K562 (cell line): ENCODE results near the gene DRGX. TPM values are rescaled to one million over a fixed set of nuclear protein-coding genes. Genes with fewer than 3 reads are reported as not detected.

Experiments
- ATAC-seq: fragments of 200-7000 bp; cut with Tn5 transposase; 3 replicates; pipeline ENCODE4 v1.9.1; 2020; ENCODE audit warnings: moderate library complexity
- BruUV-seq: library from RNA; stranded (reverse); fragments of 400-500 nt; replicated peaks from 2 replicates; lab custom pipeline; 2021; lab: Mats Ljungman, UMichigan
- CTCF ChIA-PET: fragments of 300-600 bp; formaldehyde crosslinking; extraction: SDS; loops from one replicate; lab custom pipeline; 2021; ENCODE audit warnings: low intra/inter-chr PET ratio; lab: Yijun Ruan, JAX
- POLR2A ChIA-PET: fragments of 300-600, 350-650 bp; sonication (Branson Sonifier 250); formaldehyde crosslinking; extraction: SDS; loops from one replicate; lab custom pipeline; 2021; ENCODE audit warnings: antibody characterized with exemption, inconsistent platforms; lab: Yijun Ruan, JAX
- DNase-seq, 4 experiments: peaks; one replicate each; pipeline versions ENCODE4 v3.0.0 to v3.0.0-alpha.2; 2011 to 2018; ENCODE audit warnings: low spot score in 3 of 4, mixed read lengths in 3 of 4; ENCODE audit errors: extremely low read depth in 1 of 4
- FAIRE-seq: peaks from 2 replicates; lab custom pipeline; 2011; peaks lifted over from hg19 to GRCh38; lab: Jason Lieb, UNC
- H2AFZ ChIP-seq: 2 replicates; pipeline ENCODE4 v1.6.0; 2011; ENCODE audit warnings: low read depth, low read length, control low read depth, inconsistent platforms
- H3K27ac ChIP-seq: fragments of 200-600 bp; 3 replicates; pipeline ENCODE4 v1.8.0; 2011; ENCODE audit warnings: low read depth, mild to moderate bottlenecking, control low read depth, inconsistent platforms, low read length, moderate library complexity, mixed read lengths; ENCODE audit errors: extremely low read depth
- H3K27me3 ChIP-seq, 2 experiments: fragments of 300-600 bp in 1 of 2; 2 replicates in 1 of 2; 3 replicates in 1 of 2; pipeline versions ENCODE4 v1.6.0 to v1.8.0; 2011; ENCODE audit warnings: inconsistent platforms in 2 of 2, low read length in 2 of 2, mild to moderate bottlenecking in 1 of 2, mixed read lengths in 1 of 2, moderate library complexity in 1 of 2; ENCODE audit not compliant: control insufficient read depth in 2 of 2, insufficient read depth in 2 of 2
- H3K36me3 ChIP-seq: fragments of 300-600 bp; 3 replicates; pipeline ENCODE4 v1.8.0; 2011; ENCODE audit warnings: mild to moderate bottlenecking, low read length, inconsistent platforms; ENCODE audit not compliant: control insufficient read depth, insufficient read depth
- H3K4me1 ChIP-seq, 2 experiments: fragments of 200-600 bp in 1 of 2; replicated peaks in 1 of 2; 2 replicates in 1 of 2; 3 replicates in 1 of 2; pipeline versions ENCODE4 v1.5.1 to v1.8.0; 2011; ENCODE audit warnings: inconsistent platforms in 2 of 2, low read length in 2 of 2, mild to moderate bottlenecking in 1 of 2, mixed read lengths in 1 of 2, moderate library complexity in 1 of 2; ENCODE audit not compliant: control insufficient read depth in 2 of 2, insufficient read depth in 2 of 2
- H3K4me2 ChIP-seq: 2 replicates; pipeline ENCODE4 v1.6.1; 2011; ENCODE audit warnings: low read length, control low read depth, inconsistent platforms, mixed read lengths; ENCODE audit not compliant: insufficient read depth
- H3K4me3 ChIP-seq: fragments of 200-600 bp; sonication (generic), shearing (Covaris generic); 2 replicates; pipeline ENCODE4 v1.5.1; 2016; ENCODE audit warnings: control low read depth, inconsistent platforms
- H3K79me2 ChIP-seq: fragments of 200-600 bp; 3 replicates; pipeline ENCODE4 v1.8.0; 2011; ENCODE audit warnings: low read length, inconsistent platforms; ENCODE audit not compliant: control insufficient read depth, insufficient read depth
- H3K9ac ChIP-seq, 2 experiments: 2 replicates each; pipeline versions ENCODE4 v1.6.0 to v1.6.1; 2011; ENCODE audit warnings: low read depth in 2 of 2, low read length in 2 of 2, control low read depth in 1 of 2, inconsistent platforms in 1 of 2, mild to moderate bottlenecking in 1 of 2, mixed read lengths in 1 of 2; ENCODE audit not compliant: insufficient read depth in 1 of 2
- H3K9me1 ChIP-seq: one replicate; pipeline ENCODE4 v1.6.0; 2011; ENCODE audit warnings: inconsistent platforms, mild to moderate bottlenecking, low read length, moderate library complexity; ENCODE audit not compliant: control insufficient read depth, insufficient read depth
- H3K9me3 ChIP-seq: replicated peaks from 2 replicates; pipeline ENCODE4 v1.5.1; 2011; ENCODE audit warnings: low read depth, low read length, inconsistent platforms; ENCODE audit not compliant: control insufficient read depth, insufficient read depth
- H4K20me1 ChIP-seq: replicated peaks from 2 replicates; pipeline ENCODE4 v1.6.1; 2011; ENCODE audit warnings: low read length, inconsistent platforms, mixed read lengths; ENCODE audit not compliant: control insufficient read depth, insufficient read depth
- CEBPG ChIP-seq, 3 experiments: fragments of 200-800 bp in 1 of 3; sonication (Bioruptor generic) in 1 of 3; sonication (generic) in 1 of 3; formaldehyde crosslinking in 1 of 3; IDR thresholded peaks in 2 of 3; conservative IDR thresholded peaks in 1 of 3; 2 replicates each; pipeline versions ENCODE4 v1.6.1 to v1.8.0; 2016 to 2022; ENCODE audit warnings: missing compliant biosample characterization in 2 of 3, missing genetic modification characterization in 2 of 3, mild to moderate bottlenecking in 1 of 3, missing genetic modification reagents in 1 of 3
- TAF7 ChIP-seq: fragments of 450-650 bp; IDR thresholded peaks from 2 replicates; pipeline ENCODE4 v1.6.1; 2016; ENCODE audit warnings: missing genetic modification characterization, missing compliant biosample characterization
- TRIM24 ChIP-seq, 2 experiments: fragments of 450-650 bp; IDR thresholded peaks; 2 replicates each; pipeline ENCODE4 v1.6.1; 2016
- ZNF324 ChIP-seq: fragments of 250-450 bp; sonication (Bioruptor Pico); IDR thresholded peaks from 2 replicates; pipeline ENCODE4 v1.4.0; 2020; ENCODE audit warnings: mild to moderate bottlenecking
- ZSCAN29 ChIP-seq: fragments of 450-650 bp; IDR thresholded peaks from 2 replicates; pipeline ENCODE4 v1.6.1; 2017
- ZSCAN32 ChIP-seq: fragments of 450-650 bp; formaldehyde crosslinking; IDR thresholded peaks from 2 replicates; pipeline ENCODE4 v1.4.0; 2020; ENCODE audit warnings: mild to moderate bottlenecking, moderate library complexity
- WGBS: fragments of 100-300 bp; shearing (Covaris generic); methylation state at CpG from one replicate; pipeline ENCODE4 v1.1.6; 2016; ENCODE audit warnings: low coverage, mixed read lengths; ENCODE audit not compliant: insufficient coverage; ENCODE audit errors: missing lambda C conversion rate; 5-methylcytosine and 5-hydroxymethylcytosine counted together
- in situ Hi-C: fragments of 300-500 bp; cut with MboI; formaldehyde crosslinking; loops from 4 replicates; pipeline ENCODE4 v1.15.0; 2018; ENCODE audit warnings: inconsistent platforms, mixed read lengths
- intact Hi-C: fragments of 100-400 bp; cut with micrococcal nuclease; formaldehyde crosslinking; loops from 2 replicates; pipeline ENCODE4 v1.14.2; 2022
- polyA plus RNA-seq, 8 experiments: library from polyadenylated mRNA; depleted of rRNA in 4 of 8; stranded (reverse) in 5 of 8; unstranded in 3 of 8; fragments of >200 nt; fragmentation: Nextera tagmentation in 2 of 8; fragmentation: Illumina TruSeq in 1 of 8; extraction: Ambion mirVana in 2 of 8; extraction: Trizol in 1 of 8; gene quantifications; 2 replicates each; pipeline versions ENCODE4 v1.2.1 to v1.2.3, GENCODE V29; 2011 to 2014; ENCODE audit warnings: inconsistent platforms in 1 of 8, missing spikeins in 1 of 8
- total RNA-seq, 7 experiments: library from RNA; depleted of rRNA in 6 of 7; stranded (reverse); fragments of >200 nt in 6 of 7; fragmentation: Illumina TruSeq in 2 of 7; extraction: Trizol in 2 of 7; gene quantifications; 2 replicates each; pipeline versions ENCODE4 v1.2.1 to v1.2.3, GENCODE V29; 2011 to 2021; ENCODE audit warnings: low replicate concordance in 1 of 7
- TF ChIP-seq, protein P1 (sequence below): fragments of 450-650 bp; IDR thresholded peaks from 2 replicates; pipeline ENCODE4 v1.6.1; 2017; ENCODE audit warnings: mild to moderate bottlenecking, moderate library complexity

DRGX gene
- total and polyA plus RNA-seq, 9 of the 15 experiments (the other 6 are each of a cell fraction or from before 2014, with no cell fraction given): not detected

DNA sequence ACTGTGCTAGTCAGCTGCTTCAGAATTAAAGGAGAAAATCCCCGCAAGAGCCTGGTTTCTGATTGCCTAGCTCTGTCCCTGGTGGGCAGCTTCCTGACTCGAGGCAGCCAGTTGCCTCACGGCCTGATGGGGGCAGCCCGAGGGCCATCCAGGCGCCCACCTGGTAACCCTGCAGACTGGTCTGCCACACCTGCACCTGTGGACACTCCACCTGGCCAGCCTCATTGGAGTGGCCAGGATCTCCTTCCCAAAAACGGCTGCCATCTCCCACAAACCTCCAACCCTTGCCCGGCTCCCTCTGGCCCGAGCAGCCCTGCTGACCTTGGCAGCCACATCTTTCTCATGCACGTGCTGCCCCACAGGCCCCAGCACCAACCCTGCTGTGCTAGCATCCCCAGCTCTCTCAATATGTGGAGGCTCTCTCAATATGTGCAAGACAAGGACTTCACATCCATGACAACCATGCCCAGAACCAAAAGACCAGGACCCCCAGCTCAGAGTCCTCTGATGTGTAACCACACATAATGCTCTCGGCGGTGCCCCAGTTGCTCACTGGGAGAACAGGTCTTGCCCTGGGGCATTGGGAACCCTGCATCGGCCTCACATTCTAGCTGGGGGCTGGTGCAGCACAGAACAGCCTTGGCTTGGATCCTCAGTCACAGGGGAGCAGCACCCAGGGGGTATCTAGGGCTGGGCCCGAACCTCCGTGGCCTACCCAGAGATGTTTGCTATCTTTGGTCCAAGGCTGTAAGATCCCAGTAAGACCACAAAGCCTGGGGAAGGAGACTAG, 14.6 kb downstream of the DRGX start:
- ChIA-PET POLR2A (interaction anchor here (0.6 to 1.2 kb wide), 3 partner anchors 8 to 774 kb away, joined by 3 read pairs; no protein-coding TSS in a partner anchor), CTCF (no interaction called here)
- no peak overlapping the region for H3K9ac ChIP-seq
- DNase-seq: no peak
- H3K4me2 ChIP-seq: no peak overlapping the region
- peaks cover 0 to 2% of the 10 kb centered on the region in 2 experiments; a peak in 1 of 5 replicates for H3K4me1 ChIP-seq
- under 1% methylated on average over 14 of the region's 14 CpGs for WGBS
- H3K9me1 ChIP-seq: no peaks in the 10 kb centered on the region
- H3K79me2 ChIP-seq: no peaks in the 10 kb centered on the region
- no peak overlapping the region for H2AFZ ChIP-seq
- no peaks in the 10 kb centered on the region for H3K9me3 ChIP-seq
- BruUV-seq: no TSS peak
- H3K36me3 ChIP-seq: no peaks in the 10 kb centered on the region
- H4K20me1 ChIP-seq: no peaks in the 10 kb centered on the region
- in situ Hi-C loops: no loop called here
- no peak for TF ChIP-seq TRIM24 (IDR thresholded peaks at IDR 0.05)
- no peak for TF ChIP-seq ZSCAN29
- no peak for TF ChIP-seq TAF7 (tag)
- TF ChIP-seq ZSCAN32 (CRISPR knock-in tag): no peak
- TF ChIP-seq CEBPG (CRISPR knock-in tag; IDR thresholded peaks at IDR 0.05): no peak
- TF ChIP-seq CEBPG (tag; conservative IDR thresholded peaks at IDR 0.05 in 1 of 2, IDR thresholded peaks at IDR 0.05 in 1 of 2): no peak
- TF ChIP-seq, protein P1, sequence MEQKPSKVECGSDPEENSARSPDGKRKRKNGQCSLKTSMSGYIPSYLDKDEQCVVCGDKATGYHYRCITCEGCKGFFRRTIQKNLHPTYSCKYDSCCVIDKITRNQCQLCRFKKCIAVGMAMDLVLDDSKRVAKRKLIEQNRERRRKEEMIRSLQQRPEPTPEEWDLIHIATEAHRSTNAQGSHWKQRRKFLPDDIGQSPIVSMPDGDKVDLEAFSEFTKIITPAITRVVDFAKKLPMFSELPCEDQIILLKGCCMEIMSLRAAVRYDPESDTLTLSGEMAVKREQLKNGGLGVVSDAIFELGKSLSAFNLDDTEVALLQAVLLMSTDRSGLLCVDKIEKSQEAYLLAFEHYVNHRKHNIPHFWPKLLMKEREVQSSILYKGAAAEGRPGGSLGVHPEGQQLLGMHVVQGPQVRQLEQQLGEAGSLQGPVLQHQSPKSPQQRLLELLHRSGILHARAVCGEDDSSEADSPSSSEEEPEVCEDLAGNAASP: no peak
- no peak for TF ChIP-seq ZNF324 (CRISPR knock-in tag)
- intact Hi-C loops: no loop called here
- ATAC-seq: no peak
- no peak overlapping the region for H3K4me3 ChIP-seq
- no peak overlapping the region for H3K27ac ChIP-seq
- peaks cover 17 to 78% of the 10 kb centered on the region in 2 experiments for H3K27me3 ChIP-seq
- no peak for FAIRE-seq
